IPS DF 6.9 (cell line): ENCODE data around the gene SUCLG2.

Source experiments
- DNase-seq: peaks from one replicate; pipeline ENCODE4 v3.0.0-alpha.2; 2013; ENCODE audit warnings: low read depth, low spot score
- H3K27ac ChIP-seq: one replicate; pipeline ENCODE4 v1.5.1; 2013; ENCODE audit warnings: low read length, control low read depth
- H3K27me3 ChIP-seq: 2 replicates; pipeline ENCODE4 v1.6.1; 2013; ENCODE audit warnings: mild to moderate bottlenecking, low read length; ENCODE audit not compliant: control insufficient read depth, insufficient read depth
- H3K36me3 ChIP-seq: 2 replicates; pipeline ENCODE4 v1.6.1; 2013; ENCODE audit warnings: low read length; ENCODE audit not compliant: control insufficient read depth, insufficient read depth
- H3K4me1 ChIP-seq: 2 replicates; pipeline ENCODE4 v1.6.1; 2013; ENCODE audit warnings: low read length; ENCODE audit not compliant: control insufficient read depth, insufficient read depth
- H3K4me3 ChIP-seq: 2 replicates; pipeline ENCODE4 v1.5.1; 2013; ENCODE audit warnings: mild to moderate bottlenecking, low read length
- H3K9me3 ChIP-seq: 2 replicates; pipeline ENCODE4 v1.6.1; 2013; ENCODE audit warnings: low read length, inconsistent platforms; ENCODE audit not compliant: control insufficient read depth, insufficient read depth
- WGBS: extraction: QIAGEN DNeasy Blood & Tissue Kit; methylation state at CpG from one replicate; pipeline ENCODE4 v1.1.7; 2013; ENCODE audit warnings: mixed read lengths, missing lambda C conversion rate; ENCODE audit not compliant: insufficient read length, insufficient coverage; 5-methylcytosine and 5-hydroxymethylcytosine counted together

SUCLG2 gene

GRCh38 chr3:67521053-67521646, 133.3 kb downstream of the SUCLG2 start:
- WGBS = no CpG with 5 or more reads among the region's 5 CpGs
- H3K27ac ChIP-seq = no peak overlapping the region
- H3K4me1 ChIP-seq = no peaks in the 10 kb centered on the region
- H3K9me3 ChIP-seq = no peaks in the 10 kb centered on the region
- no peak overlapping the region for H3K4me3 ChIP-seq
- peaks cover 1% of the 10 kb centered on the region; the same call in 1 of the 2 replicates for H3K27me3 ChIP-seq
- H3K36me3 ChIP-seq = no peaks in the 10 kb centered on the region
- DNase-seq = no peak

- H3K4me1 ChIP-seq = peaks cover 2% of the 10 kb centered on the region; the same call in 1 of the 2 replicates
- no peak overlapping the region for H3K27ac ChIP-seq
- H3K36me3 ChIP-seq = no peaks in the 10 kb centered on the region
- no peak for DNase-seq
- H3K9me3 ChIP-seq = no peaks in the 10 kb centered on the region
- peaks cover 1% of the 10 kb centered on the region; the same call in 1 of the 2 replicates for H3K27me3 ChIP-seq
- WGBS = no CpG with 5 or more reads among the region's 4 CpGs
- H3K4me3 ChIP-seq = no peak overlapping the region
Measured at GRCh38 chr3:67518236-67518635, 136.2 kb downstream of the SUCLG2 start.

GRCh38 chr3:67517781-67518180, 136.6 kb downstream of the SUCLG2 start:
- Histone ChIP-seq H3K4me3 (no peak overlapping the region), H3K4me1 (peaks cover 2% of the 10 kb centered on the region; the same call in 1 of the 2 replicates), H3K27me3 (peaks cover 1% of the 10 kb centered on the region; the same call in 1 of the 2 replicates), H3K9me3 (no peaks in the 10 kb centered on the region), H3K27ac (no peak overlapping the region), H3K36me3 (no peaks in the 10 kb centered on the region)
- no peak for DNase-seq
- WGBS = no CpG with 5 or more reads among the region's 2 CpGs

GRCh38 chr3:67516496-67516895, 137.9 kb downstream of the SUCLG2 start:
- H3K9me3 ChIP-seq = no peaks in the 10 kb centered on the region
- H3K36me3 ChIP-seq = no peaks in the 10 kb centered on the region
- no peak overlapping the region for H3K27ac ChIP-seq
- no peak overlapping the region for H3K4me3 ChIP-seq
- no peak for DNase-seq
- H3K4me1 ChIP-seq = peaks cover 2% of the 10 kb centered on the region; the same call in 1 of the 2 replicates
- WGBS = no CpG with 5 or more reads among the region's 2 CpGs
- peaks cover 1% of the 10 kb centered on the region; the same call in 1 of the 2 replicates for H3K27me3 ChIP-seq

DNA sequence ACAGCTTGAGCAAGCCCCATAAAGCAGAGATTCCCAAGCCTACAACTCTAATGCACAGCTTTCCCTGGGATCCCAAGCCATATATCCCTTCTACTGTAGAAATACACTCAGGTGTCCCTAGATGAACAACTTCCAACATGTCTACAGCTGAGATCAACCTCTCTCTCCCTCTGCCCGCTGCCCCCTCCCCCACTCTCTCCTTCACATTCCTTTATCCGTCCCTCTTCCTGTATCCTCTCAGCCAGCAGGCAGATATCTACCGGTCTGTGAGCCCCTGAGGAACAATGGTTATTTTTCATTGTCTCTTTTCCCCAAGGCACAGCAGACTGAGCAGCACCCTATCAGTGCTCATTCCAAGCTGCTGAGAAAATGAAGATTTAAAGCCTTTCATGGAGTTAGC, 138.6 kb downstream of the SUCLG2 start:
- Histone ChIP-seq H3K4me3 (no peak overlapping the region), H3K27ac (no peak overlapping the region), H3K27me3 (peaks cover 1% of the 10 kb centered on the region; the same call in 1 of the 2 replicates), H3K4me1 (peaks cover 2% of the 10 kb centered on the region; the same call in 1 of the 2 replicates), H3K9me3 (no peaks in the 10 kb centered on the region), H3K36me3 (no peaks in the 10 kb centered on the region)
- no CpG with 5 or more reads among the region's 3 CpGs for WGBS
- DNase-seq = peak; percentile 16

DNA sequence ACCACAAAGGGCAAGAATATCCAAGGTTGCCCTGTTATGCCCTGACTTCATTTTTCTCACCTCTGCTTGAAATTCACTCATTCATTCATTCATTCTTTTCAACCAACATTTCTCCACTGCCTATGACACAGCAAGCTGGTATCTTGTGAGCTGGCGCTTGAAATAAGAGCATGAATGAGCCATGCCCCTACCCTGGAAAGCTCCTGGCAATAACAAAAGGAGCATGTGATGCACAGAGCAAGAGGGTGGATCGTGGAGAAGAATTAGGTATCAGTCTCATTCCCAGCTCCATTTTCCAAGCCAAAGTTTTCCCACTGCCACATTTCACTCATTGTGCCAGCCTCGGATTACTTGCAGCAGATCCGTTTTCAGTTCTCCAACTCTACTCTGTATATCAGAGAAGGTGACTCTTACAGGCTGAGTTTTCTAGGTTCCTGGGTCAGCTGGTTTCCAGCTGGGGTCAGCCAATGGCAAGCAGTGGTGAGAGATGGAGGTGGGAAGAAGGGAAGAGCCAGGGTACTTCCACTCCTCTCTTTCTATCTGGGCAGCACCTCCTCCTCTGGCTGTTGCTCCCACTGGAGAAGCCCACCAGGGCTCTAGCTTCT, 144.8 kb downstream of the SUCLG2 start:
- Histone ChIP-seq H3K36me3 (no peaks in the 10 kb centered on the region), H3K4me3 (no peak overlapping the region), H3K27me3 (no peaks in the 10 kb centered on the region), H3K9me3 (no peaks in the 10 kb centered on the region), H3K4me1 (no peaks in the 10 kb centered on the region), H3K27ac (no peak overlapping the region)
- no peak for DNase-seq
- no CpG with 5 or more reads among the region's 4 CpGs for WGBS

GRCh38 chr3:67507584-67507983, 146.8 kb downstream of the SUCLG2 start:
- no peaks in the 10 kb centered on the region for H3K27me3 ChIP-seq
- H3K36me3 ChIP-seq = no peaks in the 10 kb centered on the region
- WGBS = no CpG with 5 or more reads among the region's 4 CpGs
- H3K9me3 ChIP-seq = no peaks in the 10 kb centered on the region
- H3K27ac ChIP-seq = no peak overlapping the region
- H3K4me1 ChIP-seq = no peaks in the 10 kb centered on the region
- no peak for DNase-seq
- H3K4me3 ChIP-seq = no peak overlapping the region

DNA sequence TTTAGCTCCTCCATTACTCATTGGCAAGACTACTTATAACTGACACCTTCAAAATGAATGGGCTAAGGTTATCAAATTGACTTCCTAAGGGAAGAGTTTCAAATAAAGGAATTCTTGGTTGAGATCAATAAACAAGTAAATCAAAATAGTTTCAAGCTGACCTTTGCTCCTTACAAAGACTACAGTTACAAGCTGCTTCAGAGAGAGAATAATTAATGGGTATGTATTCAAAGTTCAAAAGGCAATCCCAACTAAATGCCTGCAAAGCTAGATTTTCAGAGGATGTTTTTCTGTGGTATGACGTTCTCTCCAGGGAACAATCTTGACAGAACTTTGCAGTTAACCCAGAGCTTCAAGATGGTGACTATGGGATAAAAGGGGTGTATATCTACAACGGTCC, 153.7 kb downstream of the SUCLG2 start:
- DNase-seq = no peak
- H3K9me3 ChIP-seq = no peaks in the 10 kb centered on the region
- no peak overlapping the region for H3K27ac ChIP-seq
- WGBS = no CpG with 5 or more reads among the region's 2 CpGs
- no peak overlapping the region for H3K4me3 ChIP-seq
- H3K36me3 ChIP-seq = no peaks in the 10 kb centered on the region
- H3K4me1 ChIP-seq = no peaks in the 10 kb centered on the region
- no peaks in the 10 kb centered on the region for H3K27me3 ChIP-seq

GRCh38 chr3:67497746-67498145, 156.7 kb downstream of the SUCLG2 start:
- H3K4me3 ChIP-seq = no peak overlapping the region
- H3K9me3 ChIP-seq = no peaks in the 10 kb centered on the region
- H3K4me1 ChIP-seq = no peaks in the 10 kb centered on the region
- DNase-seq = no peak
- no peaks in the 10 kb centered on the region for H3K36me3 ChIP-seq
- H3K27me3 ChIP-seq = no peaks in the 10 kb centered on the region
- no peak overlapping the region for H3K27ac ChIP-seq

DNA sequence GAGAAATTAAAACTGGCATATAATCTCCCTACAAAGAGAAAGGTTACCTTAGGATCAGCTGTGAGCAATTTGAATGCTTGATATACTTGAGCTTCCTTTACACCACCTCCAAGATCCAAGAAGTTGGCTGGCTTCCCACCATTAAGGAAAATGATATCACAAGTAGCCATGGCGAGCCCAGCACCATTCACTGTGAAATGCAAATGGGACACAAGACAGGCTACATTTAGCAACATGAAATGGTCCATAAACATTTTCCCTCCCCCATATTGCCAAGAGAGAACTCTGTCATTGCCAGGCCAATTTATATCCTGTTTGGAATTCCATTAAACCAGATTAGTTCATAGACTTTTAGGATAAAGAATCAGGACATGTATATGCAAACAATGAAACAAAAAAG, 158.7 kb downstream of the SUCLG2 start:
- no peak overlapping the region for H3K4me3 ChIP-seq
- H3K36me3 ChIP-seq = no peaks in the 10 kb centered on the region
- no peaks in the 10 kb centered on the region for H3K4me1 ChIP-seq
- no peak overlapping the region for H3K27ac ChIP-seq
- H3K27me3 ChIP-seq = no peaks in the 10 kb centered on the region
- H3K9me3 ChIP-seq = no peaks in the 10 kb centered on the region
- WGBS = no CpG with 5 or more reads among the region's 1 CpG
- no peak for DNase-seq

- H3K27me3 ChIP-seq = no peaks in the 10 kb centered on the region
- H3K4me3 ChIP-seq = no peak overlapping the region
- DNase-seq = no peak
- H3K9me3 ChIP-seq = no peaks in the 10 kb centered on the region
- H3K4me1 ChIP-seq = no peaks in the 10 kb centered on the region
- H3K27ac ChIP-seq = no peak overlapping the region
- H3K36me3 ChIP-seq = no peaks in the 10 kb centered on the region
- WGBS = no CpG with 5 or more reads among the region's 3 CpGs
Measured at GRCh38 chr3:67493808-67494207, 160.6 kb downstream of the SUCLG2 start.
